Mucosa of rectum (tissue), 2 donors: ENCODE measurements around the gene SEC14L2.

Source experiments
- H3K27ac ChIP-seq, 2 donors: one replicate each; pipeline ENCODE4 v1.7.0; 2013; ENCODE audit warnings: inconsistent platforms in 2 of 2, low read depth in 2 of 2, low read length in 2 of 2
- H3K27me3 ChIP-seq, 2 donors: one replicate each; pipeline ENCODE4 v1.7.0; 2013; ENCODE audit warnings: low read length in 2 of 2; ENCODE audit not compliant: control insufficient read depth in 2 of 2, insufficient read depth in 2 of 2
- H3K36me3 ChIP-seq, 2 donors: one replicate each; pipeline ENCODE4 v1.7.0; 2013; ENCODE audit warnings: low read length in 2 of 2; ENCODE audit not compliant: control insufficient read depth in 2 of 2, insufficient read depth in 2 of 2
- H3K4me1 ChIP-seq, 2 donors: one replicate each; pipeline ENCODE4 v1.7.0; 2013; ENCODE audit warnings: low read length in 2 of 2, mild to moderate bottlenecking in 1 of 2; ENCODE audit not compliant: control insufficient read depth in 2 of 2, insufficient read depth in 2 of 2
- H3K4me3 ChIP-seq, 2 donors: one replicate each; pipeline ENCODE4 v1.7.0; 2013; ENCODE audit warnings: low read length in 2 of 2
- H3K9ac ChIP-seq, 2 donors: one replicate each; pipeline ENCODE4 v1.7.0; 2013; ENCODE audit warnings: low read length in 2 of 2, low read depth in 1 of 2, mild to moderate bottlenecking in 1 of 2
- H3K9me3 ChIP-seq, 2 donors: one replicate each; pipeline ENCODE4 v1.7.0; 2013; ENCODE audit warnings: low read length in 2 of 2; ENCODE audit not compliant: control insufficient read depth in 2 of 2
- donor health status: healthy.
- donor health status: Normal muscosa, but diverticular disease.

SEC14L2 gene

DNA sequence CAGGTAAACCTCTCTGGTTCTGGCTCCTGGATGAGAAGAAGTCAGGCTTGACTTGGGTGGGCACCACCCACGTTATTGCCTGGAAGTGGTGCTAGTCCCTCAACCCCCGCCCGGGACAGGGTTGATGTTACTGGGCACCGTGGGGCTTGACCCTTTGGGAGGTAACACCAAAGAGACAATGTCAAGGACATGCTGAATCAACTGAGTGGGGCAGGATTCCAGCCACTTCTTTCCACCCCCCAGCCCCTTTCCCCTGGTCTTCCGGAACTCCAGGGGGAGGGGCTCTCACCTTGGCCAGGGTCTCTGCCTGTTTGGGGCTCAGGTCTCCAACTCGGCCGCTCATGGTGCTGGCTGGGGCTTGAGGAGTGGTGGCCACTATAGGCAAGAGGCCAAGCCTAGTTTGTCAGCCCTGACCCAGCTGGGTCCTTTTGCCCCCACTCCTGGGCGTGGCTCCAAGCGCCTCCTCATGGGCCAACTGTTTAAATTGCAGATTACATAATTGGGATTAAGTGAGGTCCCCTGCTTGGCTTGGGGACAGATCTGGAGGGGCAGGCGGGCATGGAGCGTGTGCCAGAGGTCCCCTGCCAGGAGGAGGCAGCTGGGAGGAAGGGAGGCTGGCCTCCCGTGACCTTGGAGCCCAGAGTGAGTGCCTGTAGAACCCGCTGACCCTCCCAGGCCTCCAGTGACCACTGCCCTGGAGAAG, 74.9 kb downstream of the SEC14L2 start, which contains the start of gene SEC14L3:
Gene SEC14L3, minus strand, starts transcription at position 402 of the 703 bp plus-strand sequence. Its CDS starts 59 bp downstream, at position 343.
- H3K4me3 ChIP-seq: no peak within 1 kb of the TSS
- H3K36me3 ChIP-seq: no peaks in the 10 kb centered on the region
- H3K27ac ChIP-seq: no peak within 1 kb of the TSS
- H3K27me3 ChIP-seq: no peaks in the 10 kb centered on the region
- no peaks in the 10 kb centered on the region for H3K9me3 ChIP-seq
- H3K9ac ChIP-seq: no peak within 1 kb of the TSS
- H3K4me1 ChIP-seq: no peaks in the 10 kb centered on the region

DNA sequence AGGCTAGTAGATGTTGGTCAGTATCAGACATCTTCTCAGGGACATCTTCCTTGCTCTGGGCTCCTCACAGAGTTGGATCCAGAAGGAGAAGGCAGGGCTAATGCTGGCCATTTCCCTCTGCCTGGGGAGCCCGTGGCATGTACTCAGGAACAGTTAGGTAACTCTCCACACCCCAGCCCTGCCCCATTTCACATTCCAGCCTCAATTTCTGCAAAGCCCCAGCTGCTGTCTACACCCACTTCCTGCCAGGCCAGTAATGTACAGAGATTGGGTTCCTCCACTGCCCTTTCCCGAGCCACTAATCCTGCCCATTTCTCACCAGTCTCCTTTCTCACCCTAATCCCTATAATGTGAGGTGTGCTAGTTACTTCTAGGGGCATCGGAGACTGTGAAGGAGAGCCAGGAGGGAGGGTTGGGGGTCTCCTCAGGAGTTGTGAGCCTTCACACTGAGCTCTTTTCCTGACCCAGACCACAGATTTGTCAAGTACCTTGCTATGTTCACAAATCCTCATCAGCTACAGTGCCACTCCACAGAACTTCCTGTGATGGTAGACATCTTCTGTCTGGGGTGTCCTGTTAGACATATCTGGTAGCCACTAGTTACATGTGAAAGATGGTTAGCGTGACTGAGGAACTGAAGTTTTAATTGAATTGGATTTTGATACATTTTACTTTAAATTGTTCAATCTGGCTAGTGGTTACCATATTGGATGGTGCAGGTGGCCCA, 76.3 kb downstream of the SEC14L2 start:
- no peak overlapping the region for H3K9ac ChIP-seq
- no peaks in the 10 kb centered on the region for H3K9me3 ChIP-seq
- H3K4me1 ChIP-seq: no peaks in the 10 kb centered on the region
- no peak overlapping the region for H3K4me3 ChIP-seq
- no peaks in the 10 kb centered on the region for H3K27me3 ChIP-seq
- no peak overlapping the region for H3K27ac ChIP-seq
- no peaks in the 10 kb centered on the region for H3K36me3 ChIP-seq

DNA sequence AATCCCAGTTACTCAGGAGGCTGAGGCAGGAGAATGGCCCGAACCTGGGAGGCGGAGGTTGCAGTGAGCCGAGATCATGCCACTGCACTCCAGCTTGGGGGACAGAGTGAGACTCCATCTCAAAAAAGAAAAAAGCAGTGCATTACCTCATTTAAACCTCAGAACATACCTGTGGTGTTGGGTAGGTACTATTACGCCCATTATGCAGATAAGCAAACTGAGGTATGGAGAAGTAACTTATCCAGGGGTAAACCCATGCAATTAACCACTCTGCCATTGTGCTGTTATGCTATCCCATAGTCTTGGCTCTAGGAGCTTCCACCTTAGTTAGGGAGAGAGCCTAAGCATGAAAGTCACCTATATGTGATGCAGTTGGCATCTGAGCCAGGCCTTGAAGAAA, 77.3 kb downstream of the SEC14L2 start:
- Histone ChIP-seq H3K9ac (no peak overlapping the region), H3K36me3 (no peaks in the 10 kb centered on the region), H3K27me3 (no peaks in the 10 kb centered on the region), H3K4me3 (no peak overlapping the region), H3K4me1 (no peaks in the 10 kb centered on the region), H3K9me3 (no peaks in the 10 kb centered on the region), H3K27ac (no peak overlapping the region)
